CD4-positive, alpha-beta T cell treated with Interleukin-4 for 4 hours (primary cell): Measurements from ENCODE around the gene RFNG.

Experiments used
- DNase-seq: peaks from one replicate; pipeline ENCODE4 v3.0.0-alpha.2; 2020

RFNG gene

DNA sequence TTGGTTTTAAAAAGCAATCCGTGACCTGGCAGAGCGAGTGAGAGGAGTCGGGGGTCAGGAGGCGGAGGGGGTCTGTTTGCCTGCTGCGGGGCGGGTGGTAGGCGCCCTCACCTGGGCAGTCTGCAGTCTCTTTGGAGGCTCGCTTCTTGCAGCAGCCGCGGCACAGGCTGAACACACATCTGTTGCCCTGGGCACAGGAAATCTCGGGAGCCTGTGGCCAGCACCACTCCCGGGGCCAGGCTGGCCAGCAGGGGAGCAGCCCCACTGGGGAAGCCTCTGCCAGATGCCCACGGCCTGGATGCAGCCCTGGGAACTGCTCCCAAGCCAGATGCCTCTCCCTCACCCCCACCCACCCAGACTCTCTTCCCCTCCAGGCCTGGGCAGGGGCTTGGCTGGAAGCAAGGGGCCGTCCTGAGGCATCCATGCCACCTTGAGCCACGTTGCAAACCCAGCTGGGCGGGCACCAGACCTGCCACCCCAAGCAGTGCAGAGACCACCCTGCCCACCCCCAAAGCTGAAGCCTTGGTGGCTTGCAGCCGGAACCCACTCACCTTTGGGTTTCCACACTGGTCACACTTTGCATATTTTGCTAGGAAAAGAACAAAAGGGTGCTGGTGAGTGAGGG is 6.7 kb upstream of the RFNG start:
- DNase-seq: no peak

DNA sequence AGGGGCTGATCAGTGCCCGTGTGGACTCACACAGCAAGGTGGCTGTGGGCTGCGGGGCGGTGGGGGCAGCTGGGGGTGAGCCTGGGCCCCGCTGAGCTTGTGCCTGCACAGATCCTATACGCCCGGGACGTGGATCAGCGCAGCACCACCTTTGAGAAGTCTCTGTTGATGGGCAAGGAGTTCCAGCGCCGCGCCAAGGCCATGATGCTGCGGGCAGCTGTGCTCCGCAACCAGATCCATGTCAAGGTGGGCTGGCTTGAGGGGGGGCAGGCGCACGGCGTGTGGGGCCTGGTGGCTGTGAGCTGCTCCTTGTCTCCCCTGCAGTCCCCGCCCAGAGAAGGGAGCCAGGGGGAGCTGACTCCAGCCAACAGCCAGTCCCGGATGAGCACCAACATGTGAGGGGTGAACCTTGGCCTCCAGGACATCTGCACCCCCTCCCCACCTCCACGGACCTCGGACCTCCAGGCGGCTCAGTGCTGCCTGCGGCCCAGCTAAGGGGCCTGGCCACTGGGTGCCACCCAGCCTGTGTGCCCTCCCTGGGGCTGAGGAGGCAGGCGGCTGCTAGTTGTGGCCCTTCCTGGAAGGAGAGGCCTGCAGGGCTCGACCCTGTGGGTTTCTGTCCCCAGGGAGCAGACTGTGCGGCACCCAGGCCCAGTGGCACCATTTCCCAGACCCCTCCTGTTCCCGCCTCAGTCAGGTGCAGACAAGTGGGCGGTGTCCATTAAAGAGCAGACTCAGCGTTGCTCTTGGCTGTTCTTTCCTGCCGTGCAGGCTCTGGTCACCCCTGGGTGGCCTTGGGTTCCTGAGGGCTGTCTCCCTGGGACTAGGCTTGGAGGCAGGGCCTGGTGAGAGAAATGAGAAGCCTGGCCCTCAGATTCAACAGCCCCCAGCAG is 5.4 kb upstream of the RFNG start:
- no peak for DNase-seq

DNA sequence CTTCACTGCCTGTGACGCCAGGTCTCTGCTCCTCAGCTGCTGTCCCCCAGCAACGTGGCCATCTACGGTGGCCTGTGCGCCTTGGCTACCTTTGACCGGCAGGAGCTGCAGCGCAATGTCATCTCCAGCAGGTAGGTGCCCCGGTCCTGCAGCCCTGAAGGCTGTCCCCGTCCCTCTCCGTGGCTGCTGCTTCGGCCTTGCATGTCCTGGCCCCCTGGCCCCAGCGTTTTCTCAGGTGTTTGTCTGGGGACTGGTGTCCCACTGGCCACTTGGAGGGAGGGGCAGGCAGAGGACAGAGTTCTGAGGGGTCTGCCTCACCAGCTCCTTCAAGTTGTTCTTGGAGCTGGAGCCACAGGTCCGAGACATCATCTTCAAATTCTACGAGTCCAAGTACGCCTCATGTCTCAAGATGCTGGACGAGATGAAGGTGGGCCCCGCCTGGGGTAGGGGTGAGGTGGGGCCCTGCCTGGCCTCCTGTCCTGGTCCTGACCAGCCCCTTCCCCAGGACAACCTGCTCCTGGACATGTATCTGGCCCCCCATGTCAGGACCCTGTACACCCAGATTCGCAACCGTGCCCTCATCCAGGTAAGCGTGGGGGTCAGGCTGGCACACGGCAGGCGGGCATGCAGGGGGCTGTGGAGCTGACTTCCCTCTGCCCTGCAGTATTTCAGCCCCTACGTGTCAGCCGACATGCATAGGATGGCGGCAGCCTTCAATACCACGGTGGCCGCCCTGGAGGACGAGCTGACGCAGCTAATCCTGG is 4.5 kb upstream of the RFNG start:
- no peak for DNase-seq

DNA sequence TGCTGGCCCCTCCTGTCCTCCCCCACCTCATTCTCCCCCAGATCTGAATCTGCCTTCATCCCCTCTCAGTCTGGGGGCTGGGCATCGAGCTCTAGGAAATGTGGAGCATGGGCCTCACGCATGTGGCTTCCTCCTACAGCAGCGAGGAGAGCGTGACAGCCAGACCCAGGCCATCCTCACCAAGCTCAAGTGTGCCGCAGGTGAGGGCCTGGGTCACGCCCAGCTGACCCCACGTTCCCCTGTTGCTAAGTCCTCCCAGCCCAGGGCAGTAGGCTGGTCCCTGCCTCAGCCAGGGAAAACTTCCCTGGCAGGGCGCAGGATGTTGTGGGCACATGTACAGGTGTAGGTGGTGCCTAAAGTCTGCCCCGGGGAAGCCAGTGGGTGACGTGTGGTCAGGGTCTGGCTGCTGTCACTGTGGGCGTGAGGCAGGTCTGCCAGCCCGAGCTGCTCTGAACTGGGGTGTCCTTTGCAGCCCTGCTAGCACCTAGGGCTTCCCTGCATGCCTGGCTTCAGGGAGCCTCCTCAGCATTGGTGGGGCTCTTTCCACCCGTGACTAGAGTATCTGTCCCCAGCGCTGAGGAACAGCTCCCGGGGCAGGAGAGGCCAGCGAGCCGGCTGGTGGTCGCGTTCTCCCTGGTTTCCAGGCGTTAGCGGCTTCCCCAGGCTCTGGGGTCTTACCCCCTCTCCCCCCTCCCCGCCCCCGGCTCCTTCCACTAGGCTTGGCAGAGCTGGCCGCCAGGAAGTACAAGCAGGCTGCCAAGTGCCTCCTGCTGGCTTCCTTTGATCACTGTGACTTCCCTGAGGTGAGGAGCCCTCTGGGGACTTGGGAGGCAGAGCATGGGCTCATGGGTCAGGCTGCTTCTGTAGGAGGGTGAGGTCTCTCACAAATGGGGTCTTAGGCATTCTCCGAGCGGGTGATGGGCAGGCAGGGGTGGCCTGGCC is 3.7 kb upstream of the RFNG start:
- no peak for DNase-seq

DNA sequence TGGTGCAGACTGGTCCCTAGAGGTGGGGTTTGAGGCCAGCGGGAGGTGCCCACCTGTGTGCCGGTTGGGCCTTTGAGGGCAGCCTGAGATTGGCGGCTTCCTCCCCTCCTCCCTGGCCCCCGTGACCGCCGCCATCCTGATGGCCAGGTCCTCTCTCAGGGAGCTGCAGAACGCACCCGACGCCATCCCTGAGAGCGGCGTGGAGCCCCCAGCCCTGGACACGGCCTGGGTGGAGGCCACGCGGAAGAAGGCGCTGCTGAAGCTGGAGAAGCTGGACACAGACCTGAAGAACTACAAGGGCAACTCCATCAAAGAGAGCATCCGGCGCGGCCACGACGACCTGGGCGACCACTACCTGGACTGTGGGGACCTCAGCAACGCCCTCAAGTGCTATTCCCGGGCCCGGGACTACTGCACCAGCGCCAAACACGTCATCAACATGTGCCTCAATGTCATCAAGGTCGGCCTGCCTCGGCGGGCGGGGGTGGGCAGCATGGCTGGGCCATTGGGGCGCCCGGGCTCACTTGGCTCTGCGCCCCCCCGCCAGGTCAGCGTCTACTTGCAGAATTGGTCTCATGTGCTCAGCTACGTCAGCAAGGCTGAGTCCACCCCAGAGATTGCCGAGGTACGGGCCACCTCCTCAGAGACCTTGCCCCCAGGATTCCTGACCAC is 2.9 kb upstream of the RFNG start:
- no peak for DNase-seq

DNA sequence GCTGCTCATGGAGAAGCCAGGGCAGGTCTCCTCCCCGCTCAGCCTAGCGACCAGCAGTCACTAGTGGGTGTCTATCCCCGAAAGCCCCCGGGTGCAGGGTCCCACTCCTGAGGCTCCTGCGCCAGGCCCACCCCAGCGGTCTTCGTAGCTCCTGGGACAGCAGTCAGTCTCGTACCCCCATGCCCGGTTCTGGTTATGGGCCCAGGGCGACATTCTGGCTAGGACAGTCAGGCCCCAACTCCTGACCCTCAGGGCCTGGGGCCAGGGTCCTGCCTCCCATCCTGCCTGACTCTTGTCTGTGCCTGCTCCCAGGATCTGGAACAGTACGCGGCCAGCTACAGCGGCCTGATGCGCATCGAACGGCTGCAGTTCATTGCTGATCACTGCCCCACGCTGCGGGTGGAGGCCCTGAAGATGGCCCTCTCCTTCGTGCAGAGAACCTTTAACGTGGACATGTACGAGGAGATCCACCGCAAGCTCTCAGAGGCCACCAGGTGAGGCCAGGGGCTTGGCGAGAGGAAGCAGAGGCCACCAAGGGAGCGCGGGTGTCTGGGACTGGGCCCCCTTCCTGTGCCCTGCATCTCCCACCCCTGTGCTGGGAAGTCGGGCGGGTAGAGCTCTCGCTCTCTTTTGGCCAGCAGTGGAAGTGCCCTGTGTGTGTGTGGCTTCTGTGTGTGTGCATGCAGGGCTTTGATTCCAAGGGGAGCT is 2.1 kb upstream of the RFNG start:
- no peak for DNase-seq

DNA sequence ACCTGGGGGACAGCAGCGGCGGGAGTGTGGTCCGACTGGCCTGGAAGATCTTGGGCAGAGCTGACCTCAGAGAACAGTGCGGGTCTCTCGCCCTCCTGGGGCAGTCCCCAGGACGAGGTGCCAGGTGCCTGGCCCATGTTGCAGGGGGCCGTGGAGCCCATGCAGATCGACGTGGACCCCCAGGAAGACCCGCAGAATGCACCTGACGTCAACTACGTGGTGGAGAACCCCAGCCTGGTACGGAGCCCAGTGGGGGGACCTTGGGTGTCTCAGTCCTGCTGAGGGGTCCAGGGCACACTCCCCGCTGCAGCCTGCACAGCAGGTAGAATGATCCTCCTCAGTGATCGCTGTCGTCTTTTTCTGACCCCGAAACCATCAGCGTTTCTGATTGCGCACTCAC is 1.5 kb upstream of the RFNG start:
- no peak for DNase-seq

DNA sequence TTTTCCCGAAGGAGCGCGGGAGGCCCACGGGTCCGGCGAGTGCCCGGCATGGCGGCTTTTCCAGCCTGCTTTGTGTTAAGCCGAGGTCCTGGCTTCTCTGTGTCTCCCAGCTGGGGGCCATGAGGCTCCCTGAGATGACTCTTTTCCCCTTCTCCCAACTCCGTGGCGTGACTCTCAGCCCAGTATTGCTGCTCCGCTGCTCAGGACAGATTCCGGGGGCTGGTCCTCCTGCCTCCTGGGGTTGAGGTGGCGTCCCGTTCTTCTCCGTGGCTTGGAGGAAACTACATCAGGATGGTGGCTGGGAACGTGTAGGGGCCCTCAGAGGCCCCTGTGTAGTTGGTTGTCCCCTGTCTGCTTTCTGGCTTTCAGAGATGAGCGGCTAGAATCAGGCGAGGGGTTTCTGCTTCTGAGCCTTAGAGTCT is 1.0 kb upstream of the RFNG start:
- no peak for DNase-seq

DNA sequence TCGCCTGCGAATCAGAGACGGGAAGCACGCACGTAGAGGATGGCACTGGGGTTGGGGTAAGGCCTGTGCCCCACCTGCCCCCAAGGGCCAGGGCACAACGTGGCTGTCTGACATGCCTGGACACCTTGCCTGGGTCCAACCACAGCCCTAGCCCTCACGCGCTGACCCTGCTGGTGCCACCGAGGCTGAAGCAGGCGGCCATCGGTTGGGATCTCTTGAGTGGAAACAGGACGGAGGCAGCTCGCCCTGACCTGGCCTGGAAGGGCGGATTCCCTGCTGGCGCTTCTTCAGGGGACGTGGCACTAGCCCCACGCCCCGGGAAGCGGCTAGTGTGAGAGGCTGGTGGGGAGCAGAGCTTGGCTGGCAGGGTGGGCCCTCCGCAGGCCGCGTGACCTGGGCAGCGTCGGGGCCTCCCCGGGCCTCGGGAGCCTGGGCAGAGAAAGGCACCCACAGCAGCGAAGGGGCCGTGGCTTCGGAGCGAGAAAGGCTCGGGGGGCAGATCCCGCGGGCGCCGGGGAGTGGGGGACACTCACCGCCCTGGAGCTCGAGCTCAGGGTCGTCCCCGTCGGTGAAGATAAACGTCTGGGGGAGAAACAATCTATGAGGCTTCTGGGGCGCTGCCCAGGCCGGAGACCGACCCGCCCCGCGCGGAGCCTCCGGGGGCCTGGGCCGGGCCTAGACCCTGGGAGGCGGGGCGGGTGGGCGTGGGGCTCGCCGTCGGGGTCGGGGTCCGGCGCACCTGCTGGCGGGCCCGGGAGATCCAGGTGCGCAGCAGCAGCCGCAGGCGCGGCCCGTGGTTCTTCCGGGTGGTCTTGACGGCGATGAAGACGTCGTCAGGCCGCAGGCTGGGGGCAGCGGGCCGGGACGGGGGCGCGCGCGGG is 610 bp downstream of the RFNG start:
- no peak for DNase-seq

DNA sequence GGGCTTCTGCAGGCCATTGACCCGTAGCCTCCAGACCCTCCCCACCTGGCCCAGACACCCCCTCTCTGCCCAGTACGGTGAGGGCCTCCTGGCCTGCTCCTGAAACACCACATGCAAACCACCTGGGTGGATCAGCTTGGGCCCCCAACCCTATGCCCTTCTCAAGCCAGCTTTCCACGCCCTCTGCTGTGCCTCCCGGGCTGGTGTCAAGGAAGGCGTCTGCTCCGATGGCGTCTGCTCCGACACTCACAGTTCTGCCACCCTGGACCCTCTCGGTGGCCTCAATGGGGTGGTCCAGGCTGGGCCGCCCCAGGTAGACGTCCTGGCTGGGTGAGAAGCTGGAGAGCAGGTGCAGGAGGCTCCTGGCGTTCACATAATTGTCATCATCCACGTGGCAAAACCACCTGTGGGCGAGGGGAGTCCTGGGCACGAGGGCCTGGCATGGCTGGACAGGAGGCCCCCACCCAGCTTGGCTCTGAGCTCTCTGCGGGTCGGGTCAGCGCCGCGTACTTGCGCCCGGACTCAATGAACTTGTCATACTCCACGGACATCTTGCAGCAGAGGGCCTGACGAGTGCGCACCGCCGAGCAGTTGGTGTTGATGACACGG is 1.4 kb downstream of the RFNG start:
- no peak for DNase-seq

DNA sequence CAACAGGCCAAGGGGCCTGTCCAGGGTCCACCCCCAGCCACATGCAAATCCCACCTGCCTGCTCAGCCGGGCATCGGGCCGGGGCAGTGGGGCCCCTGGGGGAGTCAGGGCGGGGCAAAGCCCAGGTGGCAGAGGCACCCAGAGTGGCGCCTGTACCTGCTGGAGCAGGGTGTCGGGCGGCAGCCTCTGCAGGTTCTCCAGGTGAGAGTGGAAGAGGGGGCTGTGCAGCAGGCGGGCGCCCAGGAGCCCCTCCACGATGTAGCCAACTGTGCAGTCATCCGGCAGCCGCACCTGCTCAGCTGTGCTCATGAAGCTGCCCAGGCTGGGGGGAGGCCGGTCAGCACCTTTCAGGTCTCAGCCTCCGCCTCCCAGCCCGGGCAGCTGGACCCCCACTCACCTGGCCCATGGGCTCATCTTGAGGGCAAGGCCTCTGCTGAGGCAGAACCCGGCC is 2.1 kb downstream of the RFNG start:
- DNase-seq: no peak

DNA sequence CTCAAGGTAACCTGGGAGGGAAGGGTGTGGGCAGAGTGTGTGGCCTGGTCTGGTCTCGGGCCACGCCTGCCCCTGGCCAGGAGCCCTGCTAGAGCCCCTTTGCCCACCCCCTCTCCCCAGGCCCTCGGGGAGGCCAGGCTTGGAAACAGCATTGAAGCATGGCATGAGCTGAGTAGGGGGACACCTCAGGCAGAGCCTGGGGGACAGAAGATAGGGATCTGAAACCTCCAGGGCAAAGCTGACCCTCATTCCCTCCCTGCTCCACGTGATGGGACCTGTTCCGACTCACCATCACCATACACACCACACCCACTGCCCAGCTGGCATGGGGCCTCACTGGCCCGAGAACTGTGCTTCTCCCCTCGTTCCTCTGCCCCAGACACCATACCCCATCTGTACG is 2.5 kb downstream of the RFNG start:
- no peak for DNase-seq

DNA sequence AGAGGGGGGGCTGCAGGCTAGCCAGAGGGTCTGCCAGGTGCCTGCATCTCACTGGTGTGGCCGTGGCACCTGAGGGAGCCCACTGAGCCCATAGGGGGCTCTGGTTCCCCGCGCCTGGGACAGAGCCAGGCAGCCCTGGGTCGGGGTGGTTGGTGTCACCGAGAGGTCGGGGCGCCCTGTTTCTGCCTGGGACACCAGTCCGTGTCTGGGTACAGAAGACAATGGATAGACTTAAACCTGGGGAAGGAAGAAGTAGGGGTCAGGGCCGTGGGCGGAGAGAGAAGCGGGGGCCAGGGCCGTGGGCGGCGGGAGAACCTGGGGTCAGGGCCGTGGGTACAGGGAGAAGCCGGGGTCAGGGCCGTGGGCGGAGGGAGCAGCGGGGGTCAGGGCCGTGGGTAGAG is 3.0 kb downstream of the RFNG start:
- no peak for DNase-seq

DNA sequence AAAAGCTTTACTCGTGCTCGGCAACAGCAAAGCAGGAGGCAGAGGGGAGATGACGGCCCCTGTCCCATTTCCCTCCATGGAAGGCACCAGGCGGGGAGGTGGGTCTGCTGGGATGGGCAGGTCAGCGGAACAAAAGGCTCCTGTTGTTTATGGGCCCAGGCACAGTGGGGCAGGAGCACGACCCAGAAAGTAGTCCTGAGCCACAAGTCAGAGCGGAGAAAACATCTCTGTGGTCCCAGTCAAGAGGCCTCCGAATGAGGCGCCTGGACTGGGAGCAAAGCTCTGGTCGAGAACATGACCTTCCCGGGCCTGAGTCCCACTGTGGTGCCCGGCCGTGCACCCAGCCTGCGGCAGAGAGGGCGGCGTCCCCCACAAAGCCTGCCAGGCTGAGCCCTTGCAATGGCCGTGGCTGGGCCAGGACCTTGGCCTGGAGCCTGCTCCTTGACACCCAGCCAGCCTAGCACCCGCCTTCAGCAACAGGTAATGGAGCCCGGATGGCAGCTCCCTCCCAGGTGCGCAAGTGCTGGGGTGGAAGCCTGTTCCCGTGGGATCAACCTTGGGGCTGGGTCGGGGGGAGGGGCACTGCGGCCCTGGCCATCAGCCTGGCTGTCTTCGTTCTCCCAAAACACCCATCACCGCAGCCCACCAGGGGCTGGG is 3.6 kb downstream of the RFNG start:
- no peak for DNase-seq

DNA sequence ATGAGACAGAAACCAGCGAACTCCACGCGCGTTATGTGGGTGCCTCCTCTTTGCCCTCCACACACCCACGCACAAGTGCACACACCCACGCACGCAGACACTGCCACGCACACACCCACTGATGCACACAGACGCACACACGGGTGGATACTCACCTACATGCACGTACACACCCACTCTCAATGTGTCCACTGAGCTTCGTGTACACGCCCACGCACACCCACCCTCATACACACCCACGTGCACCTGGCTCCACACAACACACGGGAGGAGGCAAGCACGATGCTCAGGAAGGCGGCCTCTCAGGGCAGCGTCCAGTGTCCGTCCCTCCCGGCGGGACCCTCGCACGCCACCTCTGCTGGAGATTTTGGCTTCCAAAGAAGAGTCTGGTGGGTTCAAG is 4.2 kb downstream of the RFNG start:
- DNase-seq: no peak

DNA sequence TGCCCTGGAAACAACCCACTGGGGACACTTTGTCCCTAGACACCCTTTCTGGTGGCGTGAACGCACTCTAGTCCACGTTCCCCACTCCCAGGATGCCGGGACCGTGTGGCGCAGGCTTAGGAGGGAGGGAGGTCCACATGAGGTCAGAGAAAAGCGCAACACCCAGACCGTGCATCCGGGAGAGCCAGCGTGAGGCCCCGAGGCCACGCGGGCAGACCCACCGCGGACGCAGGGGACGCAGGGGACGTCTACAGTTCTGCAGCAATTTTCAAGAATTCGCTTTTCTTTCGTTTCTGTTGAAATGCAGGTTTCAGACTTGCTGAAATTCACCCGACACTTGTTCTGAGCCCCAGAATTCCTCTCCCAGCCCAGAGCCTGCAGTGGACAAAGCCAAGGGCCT is 4.7 kb downstream of the RFNG start:
- DNase-seq: no peak

DNA sequence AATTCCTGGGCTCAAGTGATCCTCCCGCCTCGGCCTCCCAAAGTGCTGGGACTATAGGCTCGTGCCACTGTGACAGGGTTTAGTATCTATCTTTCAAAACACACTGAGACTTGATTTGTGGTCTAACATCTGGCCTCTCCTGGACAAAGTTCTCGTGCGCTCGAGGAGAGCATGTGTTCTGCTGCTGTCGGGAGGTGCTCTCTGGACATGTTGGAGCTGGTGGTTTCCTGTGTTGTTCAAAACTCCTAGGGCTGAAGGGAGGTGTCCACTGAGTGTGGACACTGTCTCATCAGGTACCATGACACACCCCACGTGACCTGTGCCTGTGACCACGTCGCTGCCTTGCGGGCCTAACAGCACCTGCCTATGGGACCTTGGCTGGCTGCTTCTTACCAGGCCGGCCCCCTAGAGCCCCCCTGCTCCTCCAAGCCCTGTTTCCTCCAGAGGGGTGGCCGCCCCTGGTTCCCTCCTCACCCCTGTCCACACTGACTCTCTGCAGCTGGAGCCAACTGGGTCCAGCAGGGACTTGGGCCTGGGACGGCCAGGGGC is 5.6 kb downstream of the RFNG start:
- no peak for DNase-seq

DNA sequence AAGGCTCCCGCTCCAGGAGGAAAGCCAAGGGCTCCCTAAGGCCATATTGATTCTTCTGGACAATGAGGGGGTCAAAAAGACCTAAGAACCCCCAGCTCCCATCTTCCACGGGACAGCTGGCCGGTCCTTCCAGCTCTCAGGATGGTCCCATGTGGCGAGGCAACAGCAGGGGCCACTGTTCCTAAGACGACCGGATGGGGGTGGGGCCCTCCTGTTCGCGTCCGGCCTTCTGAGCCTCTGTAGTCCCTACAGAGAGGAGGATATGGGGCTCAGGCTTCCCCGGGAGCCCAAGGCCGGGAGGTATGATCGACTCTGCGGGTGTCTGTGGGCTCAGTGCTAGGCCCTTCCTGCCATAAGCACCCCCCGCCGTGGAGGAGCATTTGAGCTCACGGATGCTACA is 8.1 kb downstream of the RFNG start:
- no peak for DNase-seq

DNA sequence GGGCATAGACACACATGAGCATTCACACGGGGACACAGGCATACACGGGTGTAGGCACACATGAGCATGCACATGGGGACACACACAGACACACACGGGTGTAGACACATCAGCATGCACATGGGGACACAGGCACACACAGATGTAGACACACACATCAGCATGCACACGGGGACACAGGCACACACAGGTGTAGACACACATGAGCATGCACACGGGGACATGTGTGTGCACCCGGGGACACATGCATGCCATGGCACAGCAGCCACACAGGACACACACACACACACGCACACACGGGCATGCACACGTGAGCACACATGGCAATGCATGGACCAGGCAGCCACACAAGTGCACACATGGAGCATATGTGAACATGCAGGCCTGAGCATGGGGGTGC is 9.0 kb downstream of the RFNG start:
- no peak for DNase-seq
